GM12878 (cell line): ENCODE results near the gene KBTBD3. TPM values are rescaled to one million over a fixed set of nuclear protein-coding genes. Genes with fewer than 3 reads are reported as not detected.

ENCODE experiments used
- ATAC-seq: fragments of 200-7000 bp; cut with Tn5 transposase; 3 replicates; pipeline ENCODE4 v1.9.1; 2020; ENCODE audit warnings: mild to moderate bottlenecking, moderate library complexity
- BruUV-seq: library from RNA; stranded (reverse); fragments of 400-500 nt; replicated peaks from 2 replicates; lab custom pipeline; 2021; lab: Mats Ljungman, UMichigan
- CTCF ChIA-PET: fragments of 300-600 bp; sonication (Branson Sonifier 250); formaldehyde crosslinking; extraction: SDS; loops from one replicate; lab custom pipeline; 2021; ENCODE audit warnings: inconsistent platforms; lab: Yijun Ruan, JAX
- POLR2A ChIA-PET: fragments of 350-600 bp; formaldehyde crosslinking; extraction: SDS; loops from one replicate; lab custom pipeline; 2021; ENCODE audit warnings: inconsistent platforms; lab: Charles Lee
- RAD21 ChIA-PET: fragments of 300-600 bp; sonication (Branson Sonifier 250); formaldehyde crosslinking; loops from one replicate; lab custom pipeline; 2023; ENCODE audit warnings: antibody characterized with exemption; ENCODE audit not compliant: unreplicated experiment; lab: Charles Lee
- SMC1A ChIA-PET: fragments of 300-600 bp; sonication (Branson Sonifier 250); formaldehyde crosslinking; loops from one replicate; lab custom pipeline; 2023; ENCODE audit not compliant: unreplicated experiment, uncharacterized antibody; lab: Charles Lee
- DNase-seq: peaks from one replicate; pipeline ENCODE4 v3.0.0-alpha.2; 2011; ENCODE audit warnings: low read depth, low spot score
- FAIRE-seq: peaks from 3 replicates; lab custom pipeline; 2011; peaks lifted over from hg19 to GRCh38; lab: Jason Lieb, UNC
- H2AFZ ChIP-seq: 2 replicates; pipeline ENCODE4 v1.6.0; 2011; ENCODE audit warnings: low read depth, low read length, control low read depth; ENCODE audit not compliant: control insufficient read depth
- H3K27ac ChIP-seq: 2 replicates; pipeline ENCODE4 v1.5.1; 2011; ENCODE audit warnings: control low read depth; ENCODE audit not compliant: control insufficient read depth, insufficient read depth
- H3K27me3 ChIP-seq, 2 experiments: replicated peaks in 1 of 2; 2 replicates each; pipeline versions ENCODE4 v1.6.0 to v1.6.1; 2011; ENCODE audit warnings: low read length in 1 of 2; ENCODE audit not compliant: control insufficient read depth in 2 of 2, insufficient read depth in 2 of 2
- H3K36me3 ChIP-seq, 2 experiments: 2 replicates each; pipeline ENCODE4 v1.5.1; 2011; ENCODE audit warnings: low read length in 1 of 2; ENCODE audit not compliant: control insufficient read depth in 2 of 2, insufficient read depth in 2 of 2
- H3K4me1 ChIP-seq: 2 replicates; pipeline ENCODE4 v1.6.1; 2011; ENCODE audit warnings: mild to moderate bottlenecking, low read length, moderate library complexity, mixed read lengths; ENCODE audit not compliant: control insufficient read depth, insufficient read depth
- H3K4me2 ChIP-seq: 2 replicates; pipeline ENCODE4 v1.6.0; 2011; ENCODE audit warnings: control low read depth; ENCODE audit not compliant: control insufficient read depth, insufficient read depth
- H3K4me3 ChIP-seq: fragments of 200-600 bp; sonication (generic); 2 replicates; pipeline ENCODE4 v1.5.1; 2016
- H3K79me2 ChIP-seq: 2 replicates; pipeline ENCODE4 v1.6.0; 2011; ENCODE audit warnings: low read length; ENCODE audit not compliant: control insufficient read depth, insufficient read depth
- H3K9ac ChIP-seq: 2 replicates; pipeline ENCODE4 v1.8.0; 2011; ENCODE audit warnings: low read length, control low read depth, mixed read lengths; ENCODE audit not compliant: control insufficient read depth, insufficient read depth
- H3K9me3 ChIP-seq: replicated peaks from 3 replicates; pipeline ENCODE4 v1.5.1; 2011; ENCODE audit warnings: mild to moderate bottlenecking, low read length; ENCODE audit not compliant: control insufficient read depth, insufficient read depth
- H4K20me1 ChIP-seq: 2 replicates; pipeline ENCODE4 v1.6.0; 2011; ENCODE audit not compliant: control insufficient read depth, insufficient read depth
- DPF2 ChIP-seq: fragments of 450-650 bp; IDR thresholded peaks from 2 replicates; pipeline ENCODE4 v1.6.1; 2017; ENCODE audit warnings: mild to moderate bottlenecking
- E2F8 ChIP-seq: fragments of 450-650 bp; IDR thresholded peaks from 2 replicates; pipeline ENCODE4 v1.6.1; 2018; ENCODE audit warnings: mild to moderate bottlenecking, low read depth, moderate library complexity; ENCODE audit not compliant: partially characterized antibody
- HDAC6 ChIP-seq: fragments of 200-600 bp; sonication (generic); IDR thresholded peaks from one replicate; pipeline ENCODE4 v1.8.0; 2017; ENCODE audit warnings: antibody characterized with exemption; ENCODE audit not compliant: unreplicated experiment
- IRF5 ChIP-seq: fragments of 450-650 bp; IDR thresholded peaks from 2 replicates; pipeline ENCODE4 v1.6.1; 2017; ENCODE audit warnings: borderline replicate concordance
- NR2C2 ChIP-seq: IDR thresholded peaks from 2 replicates; pipeline ENCODE4 v1.6.1; 2011; ENCODE audit warnings: borderline replicate concordance, low read depth; ENCODE audit not compliant: control insufficient read depth, insufficient read length
- RELB ChIP-seq: fragments of 450-650 bp; IDR thresholded peaks from 2 replicates; pipeline ENCODE4 v1.6.1; 2017; ENCODE audit warnings: low read depth, mild to moderate bottlenecking, moderate library complexity
- REST ChIP-seq: IDR thresholded peaks from 2 replicates; pipeline ENCODE4 v1.6.1; 2012; ENCODE audit warnings: mild to moderate bottlenecking, low read depth, low read length
- RFX5 ChIP-seq: IDR thresholded peaks from 2 replicates; pipeline ENCODE4 v1.6.1; 2011; ENCODE audit warnings: low read depth, low read length, improper control_type of control experiment
- SIN3A ChIP-seq: IDR thresholded peaks from 2 replicates; pipeline ENCODE4 v1.6.1; 2012; ENCODE audit warnings: low read depth, low read length, improper control_type of control experiment
- SPI1 ChIP-seq: IDR thresholded peaks from 2 replicates; pipeline ENCODE4 v1.6.1; 2011; ENCODE audit warnings: low read depth, mild to moderate bottlenecking, low read length, moderate library complexity, borderline replicate concordance; ENCODE audit not compliant: insufficient read depth
- STAT1 ChIP-seq: fragments of 450-650 bp; conservative IDR thresholded peaks from 2 replicates; pipeline ENCODE4 v1.6.1; 2014; ENCODE audit warnings: antibody characterized with exemption, mild to moderate bottlenecking
- TARDBP ChIP-seq: IDR thresholded peaks from 2 replicates; pipeline ENCODE4 v1.6.1; 2016; ENCODE audit warnings: borderline replicate concordance
- WGBS: methylation state at CpG from one replicate; pipeline ENCODE4 v1.1.6; 2016; ENCODE audit warnings: low lambda C conversion rate; ENCODE audit not compliant: insufficient replicate concordance, insufficient coverage; ENCODE audit errors: missing lambda C conversion rate; 5-methylcytosine and 5-hydroxymethylcytosine counted together
- in situ Hi-C: fragments of 300-500 bp; cut with MboI; formaldehyde crosslinking; loops from 9 replicates; pipeline ENCODE4 v1.14.3; 2018; ENCODE audit warnings: mixed read lengths
- intact Hi-C: fragments of 100-400 bp; cut with micrococcal nuclease; formaldehyde crosslinking; loops from one replicate; pipeline ENCODE4 v1.14.2; 2022; ENCODE audit not compliant: unreplicated experiment
- polyA plus RNA-seq, 11 experiments: library from polyadenylated mRNA; depleted of rRNA in 4 of 11; unstranded in 6 of 11; stranded (reverse) in 5 of 11; fragments of >200 nt; fragmentation: Nextera tagmentation in 4 of 11; fragmentation: Illumina TruSeq in 1 of 11; extraction: Ambion mirVana in 4 of 11; extraction: Trizol in 1 of 11; gene quantifications; 1 replicate in 1 of 11; 2 replicates in 10 of 11; pipeline versions ENCODE4 v1.2.1 to v1.2.3, GENCODE V29; 2011 to 2016; ENCODE audit warnings: inconsistent platforms in 2 of 11, missing spikeins in 2 of 11, low read depth in 1 of 11
- total RNA-seq, 4 experiments: library from RNA; depleted of rRNA in 3 of 4; stranded (reverse); fragments of >200 nt in 3 of 4; fragmentation: Illumina TruSeq in 1 of 4; extraction: Trizol in 1 of 4; gene quantifications; 2 replicates each; pipeline versions ENCODE4 v1.2.1 to v1.2.3, GENCODE V29; 2013 to 2021

The KBTBD3 gene
- total and polyA plus RNA-seq, 10 of the 15 experiments (the other 5 are each of a cell fraction or from before 2014, with no cell fraction given): 1.9 to 18.1 (median 8.4) TPM

- ChIA-PET POLR2A (interaction anchor here (1.0 kb wide), 1 partner anchor 55 kb away, joined by 4 read pairs; the partner anchor contains the start of gene KBTBD3), SMC1A (interaction anchor here (0.6 to 1.6 kb wide), 3 partner anchors 7 to 68 kb away, joined by 3 read pairs; no protein-coding TSS in a partner anchor), RAD21 (interaction anchor here (1.1 kb wide), 1 partner anchor 8 kb away, joined by 3 read pairs; no protein-coding TSS in a partner anchor), CTCF (interaction anchor here (0.7 kb wide), 1 partner anchor 55 kb away, joined by 3 read pairs; no protein-coding TSS in a partner anchor)
- H3K4me3 ChIP-seq: peak within 1 kb of the TSS; percentile 85
- no peaks in the 10 kb centered on the region for H4K20me1 ChIP-seq
- H3K36me3 ChIP-seq: no peaks in the 10 kb centered on the region
- intact Hi-C loops (loop anchor here (2.0 kb wide), 1 partner anchor 55 kb away; the partner anchor contains the start of genes AASDHPPT and KBTBD3), in situ Hi-C loops (no loop called here)
- peaks cover 4% of the 10 kb centered on the region for H3K4me1 ChIP-seq
- under 1% methylated on average over 48 of the region's 48 CpGs for WGBS
- peak within 1 kb of the TSS; percentile 81 for H3K9ac ChIP-seq
- H3K27me3 ChIP-seq: no peaks in the 10 kb centered on the region
- peaks cover 41% of the 10 kb centered on the region for H3K79me2 ChIP-seq
- peak; percentile 98 for ATAC-seq
- H2AFZ ChIP-seq: peak within 1 kb of the TSS; percentile 96
- BruUV-seq: no TSS peak
- FAIRE-seq: peak; percentile 95
- H3K27ac ChIP-seq: peak within 1 kb of the TSS; percentile 79
- peak; percentile 97 for DNase-seq
- peak within 1 kb of the TSS; percentile 87 for H3K4me2 ChIP-seq
- H3K9me3 ChIP-seq: no peaks in the 10 kb centered on the region; the same call in 2 of the 3 replicates
- no peak for TF ChIP-seq E2F8
- no peak for TF ChIP-seq SPI1
- no peak for TF ChIP-seq SIN3A
- peak; percentile 56 for TF ChIP-seq NR2C2
- 0 out of 2 replicates have a peak, but pooled peaks have one; percentile 13 for TF ChIP-seq RELB
- TF ChIP-seq REST: no peak
- TF ChIP-seq TARDBP: no peak
- TF ChIP-seq HDAC6: no peak
- TF ChIP-seq RFX5: no peak
- TF ChIP-seq STAT1: no peak
- no peak for TF ChIP-seq IRF5
- TF ChIP-seq DPF2: peak; percentile 99
These were observed 55.0 kb downstream of the KBTBD3 start, which contains the start of gene MSANTD4 for GRCh38 chr11:106021967-106022794. Gene MSANTD4 (minus strand): TSS chr11:106022240. CDS start chr11:106010917, 11,323 bp downstream.
